GM12878 (cell line): ENCODE data around the gene CDK5R1. TPM values are rescaled to one million over a fixed set of nuclear protein-coding genes. Genes with fewer than 3 reads are reported as not detected.

Experiments
- ATAC-seq: fragments of 200-7000 bp; cut with Tn5 transposase; 3 replicates; pipeline ENCODE4 v1.9.1; 2020; ENCODE audit warnings: mild to moderate bottlenecking, moderate library complexity
- BruUV-seq: library from RNA; stranded (reverse); fragments of 400-500 nt; replicated peaks from 2 replicates; lab custom pipeline; 2021; lab: Mats Ljungman, UMichigan
- CTCF ChIA-PET: fragments of 300-600 bp; sonication (Branson Sonifier 250); formaldehyde crosslinking; extraction: SDS; loops from one replicate; lab custom pipeline; 2021; ENCODE audit warnings: inconsistent platforms; lab: Yijun Ruan, JAX
- POLR2A ChIA-PET: fragments of 350-600 bp; formaldehyde crosslinking; extraction: SDS; loops from one replicate; lab custom pipeline; 2021; ENCODE audit warnings: inconsistent platforms; lab: Charles Lee
- RAD21 ChIA-PET: fragments of 300-600 bp; sonication (Branson Sonifier 250); formaldehyde crosslinking; loops from one replicate; lab custom pipeline; 2023; ENCODE audit warnings: antibody characterized with exemption; ENCODE audit not compliant: unreplicated experiment; lab: Charles Lee
- SMC1A ChIA-PET: fragments of 300-600 bp; sonication (Branson Sonifier 250); formaldehyde crosslinking; loops from one replicate; lab custom pipeline; 2023; ENCODE audit not compliant: unreplicated experiment, uncharacterized antibody; lab: Charles Lee
- DNase-seq: peaks from one replicate; pipeline ENCODE4 v3.0.0-alpha.2; 2011; ENCODE audit warnings: low read depth, low spot score
- FAIRE-seq: peaks from 3 replicates; lab custom pipeline; 2011; peaks lifted over from hg19 to GRCh38; lab: Jason Lieb, UNC
- H2AFZ ChIP-seq: 2 replicates; pipeline ENCODE4 v1.6.0; 2011; ENCODE audit warnings: low read depth, low read length, control low read depth; ENCODE audit not compliant: control insufficient read depth
- H3K27ac ChIP-seq: 2 replicates; pipeline ENCODE4 v1.5.1; 2011; ENCODE audit warnings: control low read depth; ENCODE audit not compliant: control insufficient read depth, insufficient read depth
- H3K27me3 ChIP-seq, 2 experiments: replicated peaks in 1 of 2; 2 replicates each; pipeline versions ENCODE4 v1.6.0 to v1.6.1; 2011; ENCODE audit warnings: low read length in 1 of 2; ENCODE audit not compliant: control insufficient read depth in 2 of 2, insufficient read depth in 2 of 2
- H3K36me3 ChIP-seq, 2 experiments: 2 replicates each; pipeline ENCODE4 v1.5.1; 2011; ENCODE audit warnings: low read length in 1 of 2; ENCODE audit not compliant: control insufficient read depth in 2 of 2, insufficient read depth in 2 of 2
- H3K4me1 ChIP-seq: 2 replicates; pipeline ENCODE4 v1.6.1; 2011; ENCODE audit warnings: mild to moderate bottlenecking, low read length, moderate library complexity, mixed read lengths; ENCODE audit not compliant: control insufficient read depth, insufficient read depth
- H3K4me2 ChIP-seq: 2 replicates; pipeline ENCODE4 v1.6.0; 2011; ENCODE audit warnings: control low read depth; ENCODE audit not compliant: control insufficient read depth, insufficient read depth
- H3K4me3 ChIP-seq: fragments of 200-600 bp; sonication (generic); 2 replicates; pipeline ENCODE4 v1.5.1; 2016
- H3K79me2 ChIP-seq: 2 replicates; pipeline ENCODE4 v1.6.0; 2011; ENCODE audit warnings: low read length; ENCODE audit not compliant: control insufficient read depth, insufficient read depth
- H3K9ac ChIP-seq: 2 replicates; pipeline ENCODE4 v1.8.0; 2011; ENCODE audit warnings: low read length, control low read depth, mixed read lengths; ENCODE audit not compliant: control insufficient read depth, insufficient read depth
- H3K9me3 ChIP-seq: replicated peaks from 3 replicates; pipeline ENCODE4 v1.5.1; 2011; ENCODE audit warnings: mild to moderate bottlenecking, low read length; ENCODE audit not compliant: control insufficient read depth, insufficient read depth
- H4K20me1 ChIP-seq: 2 replicates; pipeline ENCODE4 v1.6.0; 2011; ENCODE audit not compliant: control insufficient read depth, insufficient read depth
- BCL11A ChIP-seq: IDR thresholded peaks from 2 replicates; pipeline ENCODE4 v1.6.1; 2011; ENCODE audit warnings: low read depth, low read length
- CBX3 ChIP-seq: fragments of 200-600 bp; sonication (generic); IDR thresholded peaks from 2 replicates; pipeline ENCODE4 v1.6.1; 2016; ENCODE audit warnings: low read depth, borderline replicate concordance
- CEBPB ChIP-seq, 2 experiments: fragments of 150-350 bp in 1 of 2; IDR thresholded peaks; 2 replicates each; pipeline ENCODE4 v1.6.1; 2012 to 2014; ENCODE audit warnings: low read depth in 2 of 2, low read length in 2 of 2, borderline replicate concordance in 1 of 2, inconsistent platforms in 1 of 2
- ETV6 ChIP-seq, 2 experiments: fragments of 450-650 bp in 1 of 2; IDR thresholded peaks in 1 of 2; conservative IDR thresholded peaks in 1 of 2; 2 replicates each; pipeline ENCODE4 v1.6.1; 2014; ENCODE audit warnings: antibody characterized with exemption in 1 of 2, borderline replicate concordance in 1 of 2, low read depth in 1 of 2, mild to moderate bottlenecking in 1 of 2, moderate library complexity in 1 of 2
- PBX3 ChIP-seq: IDR thresholded peaks from 2 replicates; pipeline ENCODE4 v1.6.1; 2011; ENCODE audit warnings: mild to moderate bottlenecking, low read depth, low read length, moderate library complexity; ENCODE audit not compliant: insufficient replicate concordance
- SMAD1 ChIP-seq: fragments of 450-650 bp; IDR thresholded peaks from 2 replicates; pipeline ENCODE4 v1.6.1; 2018; ENCODE audit warnings: mild to moderate bottlenecking, low read depth; ENCODE audit not compliant: partially characterized antibody
- TCF7 ChIP-seq: IDR thresholded peaks from 2 replicates; pipeline ENCODE4 v1.6.1; 2014; ENCODE audit warnings: antibody characterized with exemption, borderline replicate concordance
- in situ Hi-C: fragments of 300-500 bp; cut with MboI; formaldehyde crosslinking; loops from 9 replicates; pipeline ENCODE4 v1.14.3; 2018; ENCODE audit warnings: mixed read lengths
- intact Hi-C: fragments of 100-400 bp; cut with micrococcal nuclease; formaldehyde crosslinking; loops from one replicate; pipeline ENCODE4 v1.14.2; 2022; ENCODE audit not compliant: unreplicated experiment
- polyA plus RNA-seq, 11 experiments: library from polyadenylated mRNA; depleted of rRNA in 4 of 11; unstranded in 6 of 11; stranded (reverse) in 5 of 11; fragments of >200 nt; fragmentation: Nextera tagmentation in 4 of 11; fragmentation: Illumina TruSeq in 1 of 11; extraction: Ambion mirVana in 4 of 11; extraction: Trizol in 1 of 11; gene quantifications; 1 replicate in 1 of 11; 2 replicates in 10 of 11; pipeline versions ENCODE4 v1.2.1 to v1.2.3, GENCODE V29; 2011 to 2016; ENCODE audit warnings: inconsistent platforms in 2 of 11, missing spikeins in 2 of 11, low read depth in 1 of 11
- total RNA-seq, 4 experiments: library from RNA; depleted of rRNA in 3 of 4; stranded (reverse); fragments of >200 nt in 3 of 4; fragmentation: Illumina TruSeq in 1 of 4; extraction: Trizol in 1 of 4; gene quantifications; 2 replicates each; pipeline versions ENCODE4 v1.2.1 to v1.2.3, GENCODE V29; 2013 to 2021

The CDK5R1 gene
- total and polyA plus RNA-seq, 10 of the 15 experiments (the other 5 are each of a cell fraction or from before 2014, with no cell fraction given): 1.1 to 28.3 (median 12.2) TPM

- TF ChIP-seq ETV6 (conservative IDR thresholded peaks at IDR 0.05 in 1 of 2, IDR thresholded peaks at IDR 0.05 in 1 of 2; ENCODE audit: borderline replicate concordance in 1 of 2, low read depth in 1 of 2) (no peak), SMAD1 (no peak), PBX3 (no peak), TCF7 (no peak), CBX3 (no peak), CEBPB (IDR thresholded peaks at IDR 0.05; ENCODE audit: borderline replicate concordance in 1 of 2, low read depth in 2 of 2, low read length in 2 of 2) (no peak), BCL11A (no peak)
- FAIRE-seq (no peak), ATAC-seq (no peak), DNase-seq (no peak)
- no peak overlapping the region for H3K9ac ChIP-seq
- no peaks in the 10 kb centered on the region for H3K27me3 ChIP-seq
- no peaks in the 10 kb centered on the region for H3K9me3 ChIP-seq
- peaks cover 6 to 28% of the 10 kb centered on the region in 2 experiments for H3K36me3 ChIP-seq
- no peak overlapping the region for H3K4me3 ChIP-seq
- H3K4me1 ChIP-seq: no peaks in the 10 kb centered on the region
- H2AFZ ChIP-seq: no peak overlapping the region
- CTCF ChIA-PET: interaction anchor here (0.7 to 1.5 kb wide), 2 partner anchors 10 to 14 kb away, joined by 3 to 4 read pairs; partner anchors contain the start of gene PSMD11
- SMC1A ChIA-PET: no interaction called here
- POLR2A ChIA-PET: interaction anchor here (0.7 kb wide), 1 partner anchor 552 kb away, joined by 3 read pairs; no protein-coding TSS in a partner anchor
- no peak overlapping the region for H3K27ac ChIP-seq
- H3K79me2 ChIP-seq: no peaks in the 10 kb centered on the region; the same call in 1 of the 2 replicates
- H3K4me2 ChIP-seq: no peak overlapping the region
- in situ Hi-C loops (loop anchor here (25.0 kb wide), 1 partner anchor 454 kb away; no protein-coding TSS in a partner anchor), intact Hi-C loops (no loop called here)
- H4K20me1 ChIP-seq: no peaks in the 10 kb centered on the region
- BruUV-seq: no TSS peak
- RAD21 ChIA-PET: no interaction called here
These were observed 28.4 kb upstream of the CDK5R1 start for GRCh38 chr17:32458371-32458770.
